A549 (cell line): ENCODE results near the gene BCL6. TPM values are rescaled to one million over a fixed set of nuclear protein-coding genes. Genes with fewer than 3 reads are reported as not detected.

Source experiments
- ATAC-seq, 2 experiments: fragments of 200-7000 bp in 1 of 2; fragments of >200 bp in 1 of 2; cut with Nextera tagmentation in 1 of 2; cut with Tn5 transposase in 1 of 2; 3 replicates each; pipeline versions ENCODE4 v1.8.0 to v1.9.1; 2018 to 2020; ENCODE audit warnings: mild to moderate bottlenecking in 1 of 2, moderate library complexity in 1 of 2
- CTCF ChIA-PET: fragments of 300-600 bp; sonication (Branson Sonifier 250); formaldehyde crosslinking; extraction: SDS; loops from one replicate; lab custom pipeline; 2021; ENCODE audit warnings: antibody characterized with exemption, inconsistent platforms; lab: Yijun Ruan, JAX
- POLR2A ChIA-PET: fragments of 350-600 bp; formaldehyde crosslinking; extraction: SDS; loops from one replicate; lab custom pipeline; 2021; ENCODE audit warnings: antibody characterized with exemption, inconsistent platforms; lab: Yijun Ruan, JAX
- DNase-seq, 2 experiments: peaks; one replicate each; pipeline versions ENCODE4 v3.0.0 to v3.0.0-alpha.2; 2011 to 2016; ENCODE audit warnings: low read depth in 1 of 2, low spot score in 1 of 2
- FAIRE-seq: peaks from 2 replicates; lab custom pipeline; 2011; peaks lifted over from hg19 to GRCh38; lab: Jason Lieb, UNC
- H3K27ac ChIP-seq, 2 experiments: fragments of >200 bp; sonication (Bioruptor Twin); formaldehyde crosslinking; 3 replicates each; pipeline ENCODE4 v1.5.1; 2016 to 2017
- H3K4me1 ChIP-seq: fragments of >200 bp; sonication (Bioruptor Twin); formaldehyde crosslinking; 3 replicates; pipeline ENCODE4 v1.6.1; 2016
- H3K4me2 ChIP-seq: fragments of >200 bp; sonication (Bioruptor Twin); formaldehyde crosslinking; 3 replicates; pipeline ENCODE4 v1.6.1; 2016
- H3K4me3 ChIP-seq: fragments of >200 bp; sonication (Bioruptor Twin); formaldehyde crosslinking; 3 replicates; pipeline ENCODE4 v1.5.1; 2016
- H3K9me3 ChIP-seq: fragments of >200 bp; sonication (Bioruptor Twin); formaldehyde crosslinking; 3 replicates; pipeline ENCODE4 v1.6.1; 2016
- CBX8 ChIP-seq: fragments of 200-600 bp; sonication (generic); IDR thresholded peaks from 2 replicates; pipeline ENCODE4 v1.6.1; 2016
- CEBPB ChIP-seq, 2 experiments: fragments of >200 bp in 1 of 2; sonication (Bioruptor Twin) in 1 of 2; formaldehyde crosslinking in 1 of 2; IDR thresholded peaks; 2 replicates each; pipeline ENCODE4 v1.6.1; 2012 to 2016
- CHD4 ChIP-seq: fragments of 200-600 bp; sonication (generic); IDR thresholded peaks from 2 replicates; pipeline ENCODE4 v1.6.1; 2016; ENCODE audit warnings: antibody characterized with exemption, mild to moderate bottlenecking, borderline replicate concordance
- E2F6 ChIP-seq: IDR thresholded peaks from 2 replicates; pipeline ENCODE4 v1.6.1; 2012; ENCODE audit warnings: low read depth, borderline replicate concordance
- EP300 ChIP-seq, 2 experiments: fragments of >200 bp; sonication (Bioruptor Twin); formaldehyde crosslinking; IDR thresholded peaks; 2 replicates in 1 of 2; 3 replicates in 1 of 2; pipeline ENCODE4 v1.6.1; 2016 to 2017
- HEYL ChIP-seq: fragments of 250-450 bp; sonication (Bioruptor Pico); IDR thresholded peaks from 2 replicates; pipeline ENCODE4 v1.8.0; 2021; ENCODE audit warnings: mild to moderate bottlenecking, moderate library complexity
- HOXB13 ChIP-seq: fragments of 250-450 bp; sonication (Bioruptor Pico); IDR thresholded peaks from 2 replicates; pipeline ENCODE4 v1.5.0; 2020; ENCODE audit warnings: low read depth, mild to moderate bottlenecking, moderate library complexity
- MAFK ChIP-seq: fragments of 450-650 bp; IDR thresholded peaks from 2 replicates; pipeline ENCODE4 v1.6.1; 2014; ENCODE audit not compliant: partially characterized antibody
- MAZ ChIP-seq: fragments of 150-350 bp; IDR thresholded peaks from 2 replicates; pipeline ENCODE4 v1.6.1; 2014; ENCODE audit warnings: antibody characterized with exemption, low read depth, low read length, borderline replicate concordance
- NPAS2 ChIP-seq: fragments of 250-450 bp; sonication (Bioruptor Pico); IDR thresholded peaks from 2 replicates; pipeline ENCODE4 v1.8.0; 2022; ENCODE audit warnings: mild to moderate bottlenecking, moderate library complexity, borderline replicate concordance
- NR3C1 ChIP-seq: fragments of >200 bp; sonication (Bioruptor Twin); formaldehyde crosslinking; IDR thresholded peaks from 3 replicates; pipeline ENCODE4 v1.6.1; 2017
- PHF8 ChIP-seq: fragments of 200-600 bp; sonication (generic); IDR thresholded peaks from 2 replicates; pipeline ENCODE4 v1.6.1; 2016; ENCODE audit warnings: low read depth, mild to moderate bottlenecking, antibody characterized with exemption, moderate library complexity, borderline replicate concordance
- POLR2A ChIP-seq: IDR thresholded peaks from 2 replicates; pipeline ENCODE4 v1.6.1; 2012; ENCODE audit warnings: mild to moderate bottlenecking, low read length
- RAD21 ChIP-seq, 2 experiments: fragments of >200 bp in 1 of 2; sonication (Bioruptor Twin) in 1 of 2; formaldehyde crosslinking in 1 of 2; IDR thresholded peaks in 1 of 2; conservative IDR thresholded peaks in 1 of 2; 2 replicates in 1 of 2; 3 replicates in 1 of 2; pipeline ENCODE4 v1.6.1; 2012 to 2018; ENCODE audit warnings: inconsistent platforms in 1 of 2
- RARB ChIP-seq: fragments of 250-450 bp; sonication (Bioruptor Pico); IDR thresholded peaks from 2 replicates; pipeline ENCODE4 v1.8.0; 2021; ENCODE audit warnings: mild to moderate bottlenecking, moderate library complexity
- RCOR1 ChIP-seq: fragments of 150-350 bp; IDR thresholded peaks from 2 replicates; pipeline ENCODE4 v1.6.1; 2014; ENCODE audit warnings: antibody characterized with exemption, low read length, low read depth
- RFX5 ChIP-seq: fragments of 450-650 bp; IDR thresholded peaks from 2 replicates; pipeline ENCODE4 v1.7.1; 2014; ENCODE audit warnings: antibody characterized with exemption, mild to moderate bottlenecking, moderate library complexity
- SMC3 ChIP-seq: fragments of >200 bp; sonication (Bioruptor Twin); formaldehyde crosslinking; IDR thresholded peaks from 3 replicates; pipeline ENCODE4 v1.6.1; 2018; ENCODE audit warnings: inconsistent platforms
- ZFP36 ChIP-seq: fragments of 450-650 bp; IDR thresholded peaks from 2 replicates; pipeline ENCODE4 v1.6.1; 2014; ENCODE audit warnings: borderline replicate concordance; ENCODE audit not compliant: partially characterized antibody
- ZNF302 ChIP-seq: fragments of 250-450 bp; sonication (Bioruptor Pico); IDR thresholded peaks from 2 replicates; pipeline ENCODE4 v1.9.0; 2021; ENCODE audit warnings: inconsistent platforms, mild to moderate bottlenecking, moderate library complexity
- WGBS: methylation state at CpG from one replicate; pipeline ENCODE4 v1.1.6; 2017; ENCODE audit errors: missing lambda C conversion rate; 5-methylcytosine and 5-hydroxymethylcytosine counted together
- polyA plus RNA-seq, 4 experiments: library from polyadenylated mRNA; depleted of rRNA in 3 of 4; stranded (reverse); fragments of >200 nt; fragmentation: RNase III in 1 of 4; extraction: RNeasy Plus Mini Kit Qiagen cat#74134 plus additional on column Dnase treatment in 1 of 4; gene quantifications; 2 replicates in 3 of 4; 3 replicates in 1 of 4; pipeline ENCODE4 v1.2.3, GENCODE V29; 2011 to 2017
- TF ChIP-seq, protein P1 (sequence below): fragments of 150-350 bp; IDR thresholded peaks from 2 replicates; pipeline ENCODE4 v1.6.1; 2014; ENCODE audit warnings: low read depth, mild to moderate bottlenecking, low read length
- TF ChIP-seq, protein P2 (sequence below): fragments of >200 bp; sonication (Bioruptor Twin); formaldehyde crosslinking; IDR thresholded peaks from 3 replicates; pipeline ENCODE4 v1.5.1; 2016

Gene BCL6
- polyA plus RNA-seq, 2 of the 4 experiments (the other 2 are of a cell fraction) = 7.0 to 10.4 TPM

GRCh38 chr3:187753516-187753915, 8.2 kb upstream of the BCL6 start:
- FAIRE-seq = no peak
- Histone ChIP-seq H3K9me3 (no peaks in the 10 kb centered on the region), H3K4me3 (no peak overlapping the region), H3K27ac (no peak overlapping the region), H3K4me2 (no peak overlapping the region), H3K4me1 (peaks cover 23% of the 10 kb centered on the region)
- WGBS = 86% methylated on average over 4 of the region's 4 CpGs
- ChIA-PET POLR2A (no interaction called here), CTCF (interaction anchor here (0.6 to 1.5 kb wide), 2 partner anchors 549 to 1201 kb away, joined by 3 read pairs; no protein-coding TSS in a partner anchor)
- no peak for DNase-seq
- TF ChIP-seq, protein P1, sequence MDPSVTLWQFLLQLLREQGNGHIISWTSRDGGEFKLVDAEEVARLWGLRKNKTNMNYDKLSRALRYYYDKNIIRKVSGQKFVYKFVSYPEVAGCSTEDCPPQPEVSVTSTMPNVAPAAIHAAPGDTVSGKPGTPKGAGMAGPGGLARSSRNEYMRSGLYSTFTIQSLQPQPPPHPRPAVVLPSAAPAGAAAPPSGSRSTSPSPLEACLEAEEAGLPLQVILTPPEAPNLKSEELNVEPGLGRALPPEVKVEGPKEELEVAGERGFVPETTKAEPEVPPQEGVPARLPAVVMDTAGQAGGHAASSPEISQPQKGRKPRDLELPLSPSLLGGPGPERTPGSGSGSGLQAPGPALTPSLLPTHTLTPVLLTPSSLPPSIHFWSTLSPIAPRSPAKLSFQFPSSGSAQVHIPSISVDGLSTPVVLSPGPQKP = no peak
- TF ChIP-seq POLR2A = no peak
- TF ChIP-seq ZNF302 (CRISPR knock-in tag) = no peak
- TF ChIP-seq EP300 (IDR thresholded peaks at IDR 0.05) = no peak
- no peak for TF ChIP-seq RAD21 (conservative IDR thresholded peaks at IDR 0.05 in 1 of 2, IDR thresholded peaks at IDR 0.05 in 1 of 2)
- TF ChIP-seq HOXB13 (CRISPR knock-in tag) = no peak
- TF ChIP-seq CEBPB (IDR thresholded peaks at IDR 0.05) = no peak
- TF ChIP-seq NPAS2 (CRISPR knock-in tag) = no peak
- TF ChIP-seq RARB (CRISPR knock-in tag) = no peak
- TF ChIP-seq, protein P2, sequence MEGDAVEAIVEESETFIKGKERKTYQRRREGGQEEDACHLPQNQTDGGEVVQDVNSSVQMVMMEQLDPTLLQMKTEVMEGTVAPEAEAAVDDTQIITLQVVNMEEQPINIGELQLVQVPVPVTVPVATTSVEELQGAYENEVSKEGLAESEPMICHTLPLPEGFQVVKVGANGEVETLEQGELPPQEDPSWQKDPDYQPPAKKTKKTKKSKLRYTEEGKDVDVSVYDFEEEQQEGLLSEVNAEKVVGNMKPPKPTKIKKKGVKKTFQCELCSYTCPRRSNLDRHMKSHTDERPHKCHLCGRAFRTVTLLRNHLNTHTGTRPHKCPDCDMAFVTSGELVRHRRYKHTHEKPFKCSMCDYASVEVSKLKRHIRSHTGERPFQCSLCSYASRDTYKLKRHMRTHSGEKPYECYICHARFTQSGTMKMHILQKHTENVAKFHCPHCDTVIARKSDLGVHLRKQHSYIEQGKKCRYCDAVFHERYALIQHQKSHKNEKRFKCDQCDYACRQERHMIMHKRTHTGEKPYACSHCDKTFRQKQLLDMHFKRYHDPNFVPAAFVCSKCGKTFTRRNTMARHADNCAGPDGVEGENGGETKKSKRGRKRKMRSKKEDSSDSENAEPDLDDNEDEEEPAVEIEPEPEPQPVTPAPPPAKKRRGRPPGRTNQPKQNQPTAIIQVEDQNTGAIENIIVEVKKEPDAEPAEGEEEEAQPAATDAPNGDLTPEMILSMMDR = no peak
- TF ChIP-seq NR3C1 = no peak
- TF ChIP-seq CBX8 = no peak
- no peak for TF ChIP-seq RCOR1
- TF ChIP-seq CHD4 = no peak
- no peak for TF ChIP-seq E2F6
- TF ChIP-seq RFX5 = no peak
- ATAC-seq = no peak

GRCh38 chr3:187750513-187751123, 5.3 kb upstream of the BCL6 start:
- peak overlapping the region; percentile 85 for H3K4me2 ChIP-seq
- H3K4me1 ChIP-seq = peaks cover 45% of the 10 kb centered on the region
- H3K27ac ChIP-seq = peak overlapping the region; percentile 71 to 73
- no peaks in the 10 kb centered on the region for H3K9me3 ChIP-seq
- TF ChIP-seq MAZ (no peak), MAFK (peak; percentile 65), HEYL (CRISPR knock-in tag) (no peak), SMC3 (no peak), ZFP36 (no peak), PHF8 (no peak)
- ChIA-PET POLR2A (no interaction called here), CTCF (interaction anchor here (0.7 to 0.9 kb wide), 3 partner anchors 18 to 1204 kb away, joined by 3 to 5 read pairs (median 3); no protein-coding TSS in a partner anchor)
- H3K4me3 ChIP-seq = peak overlapping the region; percentile 44
- no peak for FAIRE-seq
- 3% methylated on average over 11 of the region's 11 CpGs for WGBS
- peak; percentile 43 to 47; a peak in 5 of 6 replicates for ATAC-seq
- peak in 1 of 2 experiments; percentile 32 for DNase-seq
